Measurements from ENCODE around the gene C19orf25. TPM values are rescaled to one million over a fixed set of nuclear protein-coding genes. Genes with fewer than 3 reads are reported as not detected.
A peak's percentile ranks its signal among the peaks of the same experiment; 100 is the strongest.

Gene C19orf25
- total RNA-seq, 1 donor from 2014 or later: 19.2 TPM

- ATAC-seq: peak; percentile 62
Observed at GRCh38 chr19:1465191-1466016, 13.6 kb downstream of the C19orf25 start.

GRCh38 chr19:1461862-1462261, 17.2 kb downstream of the C19orf25 start:
- no peak for ATAC-seq

- no peak for ATAC-seq
Observed at GRCh38 chr19:1460033-1460995, 18.7 kb downstream of the C19orf25 start.

- ATAC-seq: no peak
Observed at GRCh38 chr19:1459479-1459878, 19.5 kb downstream of the C19orf25 start.

- no peak for ATAC-seq
Observed at GRCh38 chr19:1457892-1458291, 21.1 kb downstream of the C19orf25 start.

GRCh38 chr19:1457031-1457739, 21.8 kb downstream of the C19orf25 start:
- ATAC-seq: no peak

GRCh38 chr19:1456121-1456900, 22.7 kb downstream of the C19orf25 start:
- ATAC-seq: no peak

- peak; percentile 77 for ATAC-seq
Observed at GRCh38 chr19:1455336-1456120, 23.5 kb downstream of the C19orf25 start.

- ATAC-seq: peak; percentile 30
Observed at GRCh38 chr19:1455002-1455335, 24.0 kb downstream of the C19orf25 start.

- ATAC-seq: no peak
Observed at GRCh38 chr19:1453525-1454364, 25.3 kb downstream of the C19orf25 start.

- no peak for ATAC-seq
Observed at GRCh38 chr19:1452802-1453524, 26.1 kb downstream of the C19orf25 start.

GRCh38 chr19:1451916-1452801, 26.9 kb downstream of the C19orf25 start:
- no peak for ATAC-seq

- no peak for ATAC-seq
Observed at GRCh38 chr19:1450735-1451731, 28.0 kb downstream of the C19orf25 start.

- no peak for ATAC-seq
Observed at GRCh38 chr19:1449467-1450442, 29.3 kb downstream of the C19orf25 start, which contains the start of gene APC2. Gene APC2 (plus strand): TSS chr19:1450121. CDS start chr19:1453002, 2,881 bp downstream.

GRCh38 chr19:1447944-1448343, 31.1 kb downstream of the C19orf25 start:
- no peak for ATAC-seq

- ATAC-seq: no peak
Observed at GRCh38 chr19:1447504-1447903, 31.5 kb downstream of the C19orf25 start.
